RPMI7951 (cell line): Measurements from ENCODE around the gene LRCH1. TPM values are rescaled to one million over a fixed set of nuclear protein-coding genes. Genes with fewer than 3 reads are reported as not detected.

Experiments used
- DNase-seq: peaks from one replicate; pipeline ENCODE4 v3.0.0-alpha.2; 2012; ENCODE audit warnings: low read depth
- total RNA-seq: library from RNA; depleted of rRNA; stranded (reverse); fragments of >200 nt; shearing (Covaris generic); gene quantifications from 2 replicates; pipeline ENCODE4 v1.2.3, GENCODE V29; 2014; rRNA removed

LRCH1 gene
- total RNA-seq, 1 experiment from 2014 or later, result 5.8 TPM

GRCh38 chr13:46797501-46798237, 244.7 kb downstream of the LRCH1 start:
- DNase-seq, result no peak

- DNase-seq, result no peak
Measured at GRCh38 chr13:46799139-46799538, 246.2 kb downstream of the LRCH1 start.

GRCh38 chr13:46801858-46802257, 248.9 kb downstream of the LRCH1 start:
- no peak for DNase-seq

Other genes starting within 250 kb of the LRCH1 start
- gene RUBCNL, start 165.9 kb upstream of the LRCH1 start, total RNA-seq, result not detected in 2 replicates
- 150 and 188 TPM in 2 replicates for gene ESD, start 244.0 kb downstream of the LRCH1 start, total RNA-seq